AML-193 (cell line): ENCODE data around the gene TEX53.
A peak's percentile ranks its signal among the peaks of the same experiment; 100 is the strongest.

ENCODE experiments used
- DNase-seq, 2 experiments: peaks; one replicate each; lab custom pipeline; 2025; lab: John Stamatoyannopoulos, UW

TEX53 gene

DNA sequence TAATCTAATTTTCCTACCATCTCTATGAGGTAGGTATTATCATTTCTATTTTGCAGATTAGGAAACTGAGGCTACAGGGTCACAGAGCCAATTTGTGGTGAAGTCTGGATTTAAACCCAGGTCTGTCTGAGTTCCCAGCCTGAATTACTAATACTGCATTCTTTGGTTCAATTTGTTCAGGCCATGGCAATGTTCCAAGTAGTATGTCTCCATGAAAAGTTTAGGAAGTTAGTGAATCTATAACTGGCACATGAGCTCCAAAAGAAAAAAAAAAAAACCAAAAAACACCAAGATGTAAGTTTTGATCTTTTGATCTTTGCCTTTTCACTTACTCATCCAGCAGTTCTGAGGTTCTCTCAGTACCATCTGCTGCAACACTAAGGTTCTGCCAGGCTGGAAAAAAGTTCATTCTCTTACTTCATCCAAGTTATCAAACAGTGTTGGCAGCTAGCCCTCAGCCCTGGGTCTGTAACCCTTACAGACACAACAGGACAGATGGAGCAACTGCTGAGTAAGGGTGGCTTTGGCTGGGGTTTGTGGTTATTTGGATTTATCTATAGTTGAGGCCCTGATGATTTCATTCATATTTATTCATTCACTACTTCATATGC, 50.9 kb downstream of the TEX53 start:
- DNase-seq = peak; percentile 70 to 82
